Measurements from ENCODE around the gene CBLB.

GRCh38 chr3:105767216-105767615, 101.6 kb downstream of the CBLB start:
- TF ChIP-seq CTCF (conservative IDR thresholded peaks at IDR 0.05 in 1 of 2, IDR thresholded peaks at IDR 0.05 in 1 of 2; ENCODE audit: low read depth in 1 of 2, low read length in 2 of 2), result no peak
- TF ChIP-seq EZH2 (IDR thresholded peaks at IDR 0.05; ENCODE audit: low read length, missing control alignments), result no peak
